Measurements from ENCODE around the gene GATAD1.
"Not testable (repeated sequence)": the region's sequence is repeated elsewhere in the genome, so short reads cannot be mapped to it uniquely, and the experiment has no call there.

GATAD1 gene, protein sequence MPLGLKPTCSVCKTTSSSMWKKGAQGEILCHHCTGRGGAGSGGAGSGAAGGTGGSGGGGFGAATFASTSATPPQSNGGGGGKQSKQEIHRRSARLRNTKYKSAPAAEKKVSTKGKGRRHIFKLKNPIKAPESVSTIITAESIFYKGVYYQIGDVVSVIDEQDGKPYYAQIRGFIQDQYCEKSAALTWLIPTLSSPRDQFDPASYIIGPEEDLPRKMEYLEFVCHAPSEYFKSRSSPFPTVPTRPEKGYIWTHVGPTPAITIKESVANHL

DNA sequence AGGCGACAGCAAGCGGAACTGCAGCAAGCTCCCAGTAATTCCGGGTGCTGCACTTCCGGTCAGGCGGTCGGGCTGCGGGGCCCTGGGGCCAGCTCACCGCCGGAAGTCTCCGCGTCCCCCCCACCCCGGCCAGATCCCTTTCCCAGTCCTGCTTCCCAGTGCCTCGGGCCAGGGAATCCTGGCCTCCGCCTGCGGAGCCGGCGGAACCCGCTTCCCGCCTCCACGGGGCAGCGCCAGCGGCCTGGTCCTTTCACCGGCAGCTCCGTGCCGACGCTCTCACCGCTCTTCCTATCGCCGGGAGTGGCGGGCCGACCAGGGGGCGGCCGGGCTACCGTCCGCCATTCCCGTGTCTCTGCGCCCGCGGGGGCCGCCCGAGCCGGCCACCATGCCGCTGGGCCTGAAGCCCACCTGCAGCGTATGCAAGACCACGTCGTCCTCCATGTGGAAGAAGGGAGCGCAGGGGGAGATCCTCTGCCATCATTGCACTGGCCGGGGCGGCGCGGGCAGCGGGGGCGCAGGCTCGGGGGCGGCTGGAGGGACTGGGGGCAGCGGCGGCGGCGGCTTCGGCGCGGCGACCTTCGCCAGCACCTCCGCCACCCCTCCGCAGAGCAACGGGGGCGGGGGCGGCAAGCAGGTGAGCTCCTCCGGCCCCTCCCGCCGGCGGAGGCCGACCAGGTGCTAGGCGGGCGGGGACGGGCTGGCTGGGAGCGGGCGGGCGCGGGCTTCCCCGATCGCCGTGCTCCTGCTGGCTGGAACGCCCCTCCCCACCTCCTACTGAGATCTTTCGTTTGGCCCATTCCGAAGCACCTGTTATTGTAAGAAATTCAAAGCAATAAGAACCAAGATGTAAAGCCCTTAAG, at the start of gene GATAD1:
Gene GATAD1 (plus strand): TSS at position 138 of the 860 bp plus-strand sequence. CDS start 248 bp downstream, at position 386.
- peak; percentile 81 for DNase-seq

DNA sequence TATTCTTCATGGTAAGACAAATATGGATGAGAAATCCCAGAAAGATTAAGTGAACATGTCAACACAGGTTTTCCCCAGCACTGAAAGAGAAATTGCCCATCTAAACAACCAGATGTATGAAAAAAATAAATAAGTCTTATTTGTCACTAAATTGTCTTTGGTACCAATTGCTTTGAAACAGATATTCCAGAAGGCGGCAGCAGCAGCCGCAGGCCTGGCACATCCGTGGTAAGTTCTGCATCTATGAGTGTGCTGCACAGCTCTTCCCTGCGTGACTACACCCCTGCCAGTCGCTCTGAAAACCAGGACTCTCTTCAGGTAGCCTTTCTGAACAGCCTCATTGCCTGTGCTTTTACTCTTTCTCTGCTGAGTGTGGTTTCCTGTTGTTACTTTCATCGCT, 49.7 kb upstream of the GATAD1 start:
- DNase-seq = no peak

DNA sequence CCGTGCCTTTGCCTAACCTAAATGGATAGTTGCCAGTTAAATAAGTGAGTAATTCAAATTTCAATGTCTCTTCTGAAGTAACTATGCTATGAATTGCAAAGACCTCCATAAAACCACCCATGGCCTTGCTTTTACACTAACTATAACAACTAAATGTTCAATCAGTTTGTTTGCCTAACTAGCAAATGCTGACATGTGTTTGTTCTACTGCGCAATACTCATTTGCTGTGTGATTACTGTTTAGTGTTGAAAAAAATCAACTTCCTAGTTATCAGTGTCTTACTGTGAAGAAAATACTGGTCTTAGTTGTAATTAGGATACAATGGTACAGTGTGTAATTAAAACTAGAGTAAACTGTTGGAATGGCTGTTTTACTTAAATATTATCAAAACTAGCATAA, 47.3 kb upstream of the GATAD1 start:
- no peak for DNase-seq

DNA sequence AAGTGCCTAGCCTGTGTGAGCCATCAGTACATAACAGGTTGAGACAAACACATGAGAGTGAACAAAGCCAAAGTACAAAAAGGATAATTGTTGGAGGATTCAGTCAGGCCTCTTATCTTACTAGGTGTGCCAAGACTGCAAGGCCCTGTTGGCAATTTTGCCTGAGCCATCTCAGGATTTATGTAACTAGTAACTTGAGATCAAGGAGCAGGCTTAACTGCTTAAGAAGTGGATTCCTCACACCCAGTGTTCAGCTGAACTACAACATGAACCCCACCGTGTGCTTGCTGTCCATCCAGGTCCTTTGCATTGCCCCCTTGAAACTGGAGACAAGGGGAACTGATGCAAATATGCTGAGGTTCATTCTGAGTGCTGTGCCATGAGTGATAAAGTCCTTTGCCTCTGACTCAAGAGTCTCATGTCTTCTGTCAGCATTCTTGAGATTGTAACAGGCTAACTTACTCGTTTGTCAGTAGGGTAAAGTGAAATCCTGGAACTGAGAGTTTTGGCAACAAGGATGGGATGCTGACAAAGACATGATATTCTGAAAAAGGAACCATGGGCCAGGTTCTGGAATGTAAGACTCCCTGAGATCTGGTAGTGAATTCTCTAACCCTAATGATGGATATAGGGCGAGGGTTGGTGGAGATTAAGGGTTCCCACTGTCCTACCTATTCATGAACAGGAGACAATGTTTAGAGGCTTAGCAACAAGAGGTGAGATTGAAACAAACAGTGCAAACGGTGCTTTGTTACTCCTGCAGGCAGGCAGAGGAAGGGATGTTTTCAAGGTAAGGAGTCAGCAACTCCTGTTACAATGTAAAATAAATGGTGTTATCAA, 44.1 kb upstream of the GATAD1 start:
- DNase-seq = no peak

- DNase-seq = no peak
These were observed 43.6 kb upstream of the GATAD1 start for GRCh38 chr7:92403760-92404074.

DNA sequence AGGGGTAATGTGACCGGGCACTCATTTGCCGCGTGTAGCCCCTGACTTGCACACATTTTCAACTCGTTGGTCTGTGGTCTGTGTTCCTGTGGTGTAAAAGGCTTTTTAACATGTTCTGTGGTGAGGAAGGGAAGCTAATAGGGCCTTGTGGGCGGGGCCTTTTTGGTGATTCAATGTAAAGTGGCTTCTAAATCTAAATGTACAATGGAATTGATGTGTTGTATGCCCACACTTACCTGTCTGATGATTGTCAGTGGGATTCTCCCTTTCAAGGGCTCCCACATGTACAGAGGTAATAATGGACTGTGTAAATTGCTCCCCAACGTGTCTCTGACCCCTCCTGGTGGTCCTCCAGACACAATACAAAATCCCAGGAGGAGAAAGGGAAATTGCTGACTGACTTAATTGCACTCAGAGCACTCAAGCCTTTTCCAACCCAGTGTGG, 43.1 kb upstream of the GATAD1 start:
- DNase-seq = peak; percentile 40

- no peak for DNase-seq
These were observed 37.9 kb upstream of the GATAD1 start for GRCh38 chr7:92409357-92409756.

- DNase-seq = not testable (repeated sequence)
These were observed 37.1 kb upstream of the GATAD1 start for GRCh38 chr7:92410162-92410561.

GRCh38 chr7:92412745-92413144, 34.5 kb upstream of the GATAD1 start:
- DNase-seq = no peak

GRCh38 chr7:92413550-92413949, 33.7 kb upstream of the GATAD1 start:
- no peak for DNase-seq

DNA sequence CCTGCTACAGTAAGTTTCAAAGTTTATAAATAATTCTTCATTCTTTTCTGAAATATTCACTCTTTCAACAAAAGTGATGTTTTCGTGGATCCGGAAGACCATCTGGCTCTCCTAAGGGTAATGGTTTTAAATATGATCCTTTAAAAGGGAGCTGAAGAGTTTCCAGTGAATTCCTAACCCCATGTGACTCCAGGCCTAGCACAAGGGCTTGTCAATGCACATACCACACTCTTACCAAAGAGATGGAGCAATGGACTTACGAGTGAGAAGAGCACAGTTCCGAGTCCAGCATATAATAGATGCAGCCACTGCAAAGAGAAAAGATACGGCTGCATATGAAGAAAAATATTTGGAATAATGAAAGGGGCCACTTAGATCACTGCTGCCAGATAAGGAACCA, 32.1 kb upstream of the GATAD1 start:
- no peak for DNase-seq

DNA sequence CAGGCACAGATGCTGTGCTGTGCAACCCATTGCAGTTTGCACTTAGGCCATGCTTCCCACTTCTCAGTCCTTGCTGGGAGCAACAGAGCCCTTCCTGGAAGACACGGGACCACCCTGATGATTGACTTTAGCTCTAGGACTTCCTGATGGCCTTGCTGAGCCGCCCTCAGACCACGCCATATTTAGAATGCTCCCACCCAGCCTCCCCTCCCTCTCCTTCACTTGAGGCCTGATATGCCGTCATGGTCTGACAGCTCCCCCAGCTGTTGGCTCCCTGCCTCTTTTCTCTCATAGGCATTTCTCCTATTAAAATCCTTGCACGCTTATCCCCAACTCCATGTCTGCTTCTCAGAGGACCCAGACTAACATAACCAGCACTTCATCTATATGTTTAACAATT, 29.4 kb upstream of the GATAD1 start:
- DNase-seq = no peak

DNA sequence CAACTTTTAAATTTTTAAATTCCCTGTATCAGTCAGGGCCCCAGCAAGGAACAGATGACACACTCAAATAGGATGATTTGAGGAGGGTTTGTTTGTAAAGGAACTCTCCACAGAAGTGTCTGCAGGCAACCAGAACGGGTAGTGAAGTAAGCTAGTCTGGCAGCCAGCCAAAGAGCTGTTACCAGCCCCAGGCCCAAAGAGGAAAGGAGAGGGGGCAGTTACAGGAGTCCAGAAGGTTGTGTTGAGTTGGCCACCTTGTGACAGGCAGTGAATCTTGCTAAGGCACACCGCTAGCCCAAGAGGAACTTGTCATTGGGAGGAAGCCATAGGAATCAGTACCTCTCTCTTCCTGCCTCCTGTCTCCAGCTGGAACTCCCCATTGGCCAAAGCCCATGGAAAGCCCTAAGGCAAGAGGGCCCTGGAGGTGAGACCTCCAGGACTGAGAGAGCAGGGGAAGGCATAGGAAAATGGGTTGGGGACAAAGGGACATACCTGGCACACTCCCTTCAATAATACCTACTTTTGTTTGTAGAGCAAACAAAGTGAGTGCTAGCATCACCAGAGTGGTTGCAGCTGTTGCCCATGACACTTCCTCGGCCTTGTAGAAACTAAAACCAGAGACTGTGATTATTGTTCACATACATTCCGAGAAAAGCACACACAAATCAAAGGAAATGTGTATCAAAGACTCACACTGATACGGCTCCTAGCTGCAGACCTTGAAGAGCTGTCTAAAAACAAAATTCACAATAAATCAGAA, 25.4 kb upstream of the GATAD1 start:
- no peak for DNase-seq

DNA sequence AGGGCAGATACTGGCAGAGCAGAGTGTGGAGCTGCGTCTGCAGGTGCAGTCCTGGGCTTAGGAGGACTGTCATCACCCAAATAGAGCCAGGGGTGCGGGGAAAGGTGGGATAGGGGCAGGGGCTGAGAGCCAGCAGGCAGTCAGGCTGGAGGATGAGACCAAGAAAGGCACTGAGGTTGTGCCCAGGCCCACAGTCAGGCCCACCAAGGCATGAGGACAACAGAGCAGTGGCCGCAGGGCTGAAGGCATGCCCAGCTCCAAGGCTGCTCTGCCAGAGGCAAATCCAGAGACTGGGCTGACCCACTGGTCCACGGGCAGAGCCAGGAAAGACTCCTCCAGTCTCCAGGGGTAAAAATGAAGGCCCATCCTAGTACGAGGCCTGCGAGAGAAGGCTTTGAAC, 24.4 kb upstream of the GATAD1 start:
- no peak for DNase-seq

DNA sequence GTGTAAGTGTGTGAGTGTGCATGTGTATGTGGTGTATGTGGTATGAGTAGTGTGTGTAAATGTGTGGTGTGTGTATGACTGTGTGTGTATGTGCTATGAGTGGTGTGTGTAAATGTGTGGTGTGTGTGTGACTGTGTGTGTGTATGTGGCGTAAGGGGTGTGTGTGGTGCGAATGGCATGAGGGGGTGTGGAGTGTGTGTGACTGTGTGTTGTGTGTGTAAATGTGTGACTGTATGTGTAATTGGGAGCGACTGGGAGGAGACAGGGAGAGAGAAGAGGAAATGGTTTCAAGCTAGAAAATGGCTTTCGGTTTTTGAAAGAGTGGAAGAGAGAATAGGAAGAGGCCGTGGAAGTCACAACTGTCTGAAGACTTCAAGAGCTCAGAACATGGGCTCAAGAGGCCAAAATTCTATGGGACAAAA, 23.6 kb upstream of the GATAD1 start:
- no peak for DNase-seq

- DNase-seq = no peak
These were observed 21.9 kb upstream of the GATAD1 start for GRCh38 chr7:92425311-92425947.

GRCh38 chr7:92427193-92427592, 20.1 kb upstream of the GATAD1 start:
- DNase-seq = no peak

- DNase-seq = no peak
These were observed 14.9 kb upstream of the GATAD1 start for GRCh38 chr7:92432299-92432946.

GRCh38 chr7:92433019-92433418, 14.3 kb upstream of the GATAD1 start:
- DNase-seq = no peak

GRCh38 chr7:92435542-92435941, 11.7 kb upstream of the GATAD1 start:
- no peak for DNase-seq

DNA sequence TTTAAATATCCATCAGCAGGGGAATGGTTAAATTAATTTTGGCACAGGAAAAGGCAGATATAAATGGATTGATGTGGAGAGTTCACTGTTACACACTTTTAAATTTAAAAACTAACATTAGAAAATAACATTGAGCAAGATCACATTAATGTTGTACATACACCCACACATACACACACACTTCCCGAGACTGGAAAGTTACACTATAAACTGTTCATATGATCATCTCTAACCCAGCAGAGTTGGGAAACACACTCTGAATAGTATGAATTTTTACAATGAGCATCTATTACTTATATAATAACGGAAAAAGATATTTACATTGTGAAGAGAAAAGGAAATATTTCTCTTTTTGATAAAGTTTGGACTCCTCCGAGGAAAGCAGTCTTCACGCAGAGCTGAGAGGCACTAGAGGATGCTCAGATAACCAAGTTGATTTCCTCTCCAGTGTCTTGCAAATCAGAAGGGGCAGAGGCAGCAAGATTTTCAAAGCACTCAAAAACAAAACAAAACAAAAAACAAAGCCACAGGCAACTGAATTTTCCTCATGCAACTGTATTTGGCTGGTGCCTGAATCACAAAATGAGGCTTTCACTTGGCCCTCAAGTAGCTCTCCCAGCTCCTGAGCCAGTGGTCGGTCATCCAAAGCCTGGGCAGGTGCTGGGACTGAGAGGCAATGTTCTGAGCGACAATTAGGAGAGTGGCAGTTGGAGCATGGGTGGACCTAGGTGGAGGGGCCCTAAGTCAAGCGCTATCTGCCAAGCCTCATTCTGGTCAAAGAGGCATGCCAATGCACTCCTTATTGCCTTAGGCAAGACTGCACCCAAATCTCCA, 10.5 kb upstream of the GATAD1 start:
- DNase-seq = no peak

Data from stimulated activated CD4-positive, alpha-beta T cell treated with anti-CD3 and anti-CD28 coated beads, Interleukin-1b, Interleukin-23, amount 100 ng/mL, for 48 hours (primary cell).